ENCODE measurements around the gene UHRF1.

UHRF1 gene

GRCh38 chr19:4908781-4909155 lies 533 bp upstream of the UHRF1 start:
- Histone ChIP-seq H3K79me2 (ENCODE audit: control insufficient read depth, low read length) (peaks cover 39% of the 10 kb centered on the region), H3F3A (ENCODE audit: control insufficient read depth, insufficient read depth) (peaks cover 10% of the 10 kb centered on the region), H3K9me2 (replicated peaks; ENCODE audit: control insufficient read depth, low read length) (no peaks in the 10 kb centered on the region), H3K4me1 (ENCODE audit: control insufficient read depth, low read length) (peaks cover 38% of the 10 kb centered on the region), H3K36me3 (ENCODE audit: control insufficient read depth, low read length) (peaks cover 39% of the 10 kb centered on the region), H3K4me3 (ENCODE audit: low read length) (peak overlapping the region; percentile 92), H3K27ac (ENCODE audit: low read depth, low read length) (no peak overlapping the region), H4K20me1 (ENCODE audit: control insufficient read depth, insufficient read depth, low read depth, low read length) (peaks cover 24% of the 10 kb centered on the region), H3K4me2 (ENCODE audit: low read length) (peak overlapping the region; percentile 58), H3K27me3 (ENCODE audit: control insufficient read depth, low read length) (no peaks in the 10 kb centered on the region), H3K9me3 (ENCODE audit: control insufficient read depth, insufficient read depth, low read length) (no peaks in the 10 kb centered on the region)
- TF ChIP-seq EZH2phosphoT487 (IDR thresholded peaks at IDR 0.05; ENCODE audit: borderline replicate concordance, low read length), result no peak
- no peak for TF ChIP-seq CTCF (IDR thresholded peaks at IDR 0.05; ENCODE audit: low read depth, low read length, poor library complexity, severe bottlenecking)

GRCh38 chr19:4909897-4910593 lies 744 bp downstream of the UHRF1 start:
- Histone ChIP-seq H3K27ac (ENCODE audit: low read depth, low read length) (peak overlapping the region; percentile 77), H3F3A (ENCODE audit: control insufficient read depth, insufficient read depth) (peaks cover 10% of the 10 kb centered on the region), H3K4me3 (ENCODE audit: low read length) (peak overlapping the region; percentile 92), H3K36me3 (ENCODE audit: control insufficient read depth, low read length) (peaks cover 52% of the 10 kb centered on the region), H3K4me2 (ENCODE audit: low read length) (peak overlapping the region; percentile 90), H3K9me3 (ENCODE audit: control insufficient read depth, insufficient read depth, low read length) (no peaks in the 10 kb centered on the region), H4K20me1 (ENCODE audit: control insufficient read depth, insufficient read depth, low read depth, low read length) (peaks cover 36% of the 10 kb centered on the region), H3K9me2 (replicated peaks; ENCODE audit: control insufficient read depth, low read length) (no peaks in the 10 kb centered on the region), H3K79me2 (ENCODE audit: control insufficient read depth, low read length) (peaks cover 52% of the 10 kb centered on the region), H3K27me3 (ENCODE audit: control insufficient read depth, low read length) (no peaks in the 10 kb centered on the region), H3K4me1 (ENCODE audit: control insufficient read depth, low read length) (peaks cover 50% of the 10 kb centered on the region)
- TF ChIP-seq EZH2phosphoT487 (IDR thresholded peaks at IDR 0.05; ENCODE audit: borderline replicate concordance, low read length), result no peak
- no peak for TF ChIP-seq CTCF (IDR thresholded peaks at IDR 0.05; ENCODE audit: low read depth, low read length, poor library complexity, severe bottlenecking)

- Histone ChIP-seq H4K20me1 (ENCODE audit: control insufficient read depth, insufficient read depth, low read depth, low read length) (peaks cover 42% of the 10 kb centered on the region), H3K4me3 (ENCODE audit: low read length) (peak overlapping the region; percentile 92), H3K4me1 (ENCODE audit: control insufficient read depth, low read length) (peaks cover 57% of the 10 kb centered on the region), H3K9me3 (ENCODE audit: control insufficient read depth, insufficient read depth, low read length) (no peaks in the 10 kb centered on the region), H3K27me3 (ENCODE audit: control insufficient read depth, low read length) (no peaks in the 10 kb centered on the region), H3K36me3 (ENCODE audit: control insufficient read depth, low read length) (peaks cover 59% of the 10 kb centered on the region), H3K9me2 (replicated peaks; ENCODE audit: control insufficient read depth, low read length) (no peaks in the 10 kb centered on the region), H3K4me2 (ENCODE audit: low read length) (peak overlapping the region; percentile 90), H3F3A (ENCODE audit: control insufficient read depth, insufficient read depth) (peaks cover 10% of the 10 kb centered on the region), H3K79me2 (ENCODE audit: control insufficient read depth, low read length) (peaks cover 59% of the 10 kb centered on the region), H3K27ac (ENCODE audit: low read depth, low read length) (peak overlapping the region; percentile 77)
- no peak for TF ChIP-seq EZH2phosphoT487 (IDR thresholded peaks at IDR 0.05; ENCODE audit: borderline replicate concordance, low read length)
- no peak for TF ChIP-seq CTCF (IDR thresholded peaks at IDR 0.05; ENCODE audit: low read depth, low read length, poor library complexity, severe bottlenecking)
Measured at GRCh38 chr19:4910594-4911281, 1.4 kb downstream of the UHRF1 start.
